GM23338 (cell line): ENCODE results near the gene DNAJC16. TPM values are rescaled to one million over a fixed set of nuclear protein-coding genes. Genes with fewer than 3 reads are reported as not detected.

Experiments
- ATAC-seq: fragments of 200-7000 bp; cut with Tn5 transposase; 3 replicates; pipeline ENCODE4 v1.9.1; 2020
- DNase-seq: peaks from one replicate; pipeline ENCODE4 v3.0.0-alpha.2; 2015; ENCODE audit warnings: low spot score
- H2AFZ ChIP-seq: fragments of 200-600 bp; sonication (generic); 2 replicates; pipeline ENCODE4 v1.8.0; 2016; ENCODE audit warnings: antibody characterized with exemption, mild to moderate bottlenecking, moderate library complexity
- H3F3A ChIP-seq: fragments of 200-600 bp; sonication (generic); replicated peaks from 2 replicates; pipeline ENCODE4 v1.8.0; 2017; ENCODE audit warnings: antibody characterized with exemption, mixed run types, low read depth
- H3K27ac ChIP-seq: fragments of 200-600 bp; sonication (generic); 2 replicates; pipeline ENCODE4 v1.6.1; 2016; ENCODE audit warnings: low read depth
- H3K27me3 ChIP-seq: fragments of 200-600 bp; sonication (generic); 2 replicates; pipeline ENCODE4 v1.8.0; 2016; ENCODE audit warnings: mild to moderate bottlenecking, mixed run types, moderate library complexity; ENCODE audit not compliant: insufficient read depth
- H3K36me3 ChIP-seq: fragments of 200-600 bp; sonication (generic); 2 replicates; pipeline ENCODE4 v1.8.0; 2016; ENCODE audit warnings: mild to moderate bottlenecking; ENCODE audit not compliant: insufficient read depth
- H3K4me1 ChIP-seq: fragments of 200-600 bp; sonication (generic); 2 replicates; pipeline ENCODE4 v1.8.0; 2016; ENCODE audit warnings: mild to moderate bottlenecking, moderate library complexity; ENCODE audit not compliant: insufficient read depth
- H3K4me2 ChIP-seq: fragments of 200-600 bp; sonication (generic); 2 replicates; pipeline ENCODE4 v1.7.1; 2017; ENCODE audit warnings: mixed run types
- H3K4me3 ChIP-seq: fragments of 200-600 bp; sonication (generic); 2 replicates; pipeline ENCODE4 v1.6.1; 2016; ENCODE audit warnings: mixed run types
- H3K79me2 ChIP-seq: fragments of 200-600 bp; sonication (generic); replicated peaks from 2 replicates; pipeline ENCODE4 v1.8.0; 2017; ENCODE audit warnings: mild to moderate bottlenecking; ENCODE audit not compliant: insufficient read depth
- H3K9me2 ChIP-seq: fragments of 200-600 bp; sonication (generic); 2 replicates; pipeline ENCODE4 v1.8.0; 2017; ENCODE audit not compliant: insufficient read depth
- H4K20me1 ChIP-seq: fragments of 200-600 bp; sonication (generic); replicated peaks from 2 replicates; pipeline ENCODE4 v1.8.0; 2017; ENCODE audit warnings: mild to moderate bottlenecking; ENCODE audit not compliant: insufficient read depth
- H3K27ac Mint-ChIP-seq: 2 replicates; pipeline ENCODE4 v1.8.0; 2020; ENCODE audit warnings: inconsistent platforms, mild to moderate bottlenecking, moderate library complexity, mixed read lengths
- H3K27me3 Mint-ChIP-seq: 3 replicates; pipeline ENCODE4 v1.8.0; 2022; ENCODE audit warnings: low read depth, mild to moderate bottlenecking, moderate library complexity, mixed read lengths, inconsistent platforms; ENCODE audit not compliant: insufficient read depth, poor library complexity
- H3K36me3 Mint-ChIP-seq: 3 replicates; pipeline ENCODE4 v1.8.0; 2021; ENCODE audit warnings: low read depth, mild to moderate bottlenecking, inconsistent platforms, moderate library complexity, mixed read lengths
- H3K4me1 Mint-ChIP-seq: 3 replicates; pipeline ENCODE4 v1.8.0; 2020; ENCODE audit warnings: mild to moderate bottlenecking, inconsistent platforms, mixed read lengths
- H3K4me3 Mint-ChIP-seq: 3 replicates; pipeline ENCODE4 v1.8.0; 2021; ENCODE audit warnings: moderate library complexity, mild to moderate bottlenecking, inconsistent platforms, mixed read lengths
- H3K9me3 Mint-ChIP-seq: 3 replicates; pipeline ENCODE4 v1.8.0; 2020; ENCODE audit warnings: moderate library complexity, mild to moderate bottlenecking, inconsistent platforms, mixed read lengths
- CREB1 ChIP-seq: fragments of 250-450 bp; sonication (Bioruptor Pico); IDR thresholded peaks from 2 replicates; pipeline ENCODE4 v1.5.0; 2020; ENCODE audit warnings: low read depth, mild to moderate bottlenecking, moderate library complexity
- EZH2phosphoT487 ChIP-seq: fragments of 200-600 bp; sonication (generic); IDR thresholded peaks from one replicate; pipeline ENCODE4 v1.8.1; 2018; ENCODE audit warnings: antibody characterized with exemption; ENCODE audit not compliant: unreplicated experiment
- JUNB ChIP-seq: IDR thresholded peaks from one replicate; pipeline ENCODE4 v1.6.1; 2016; ENCODE audit warnings: antibody characterized with exemption; ENCODE audit not compliant: unreplicated experiment
- NANOG ChIP-seq: IDR thresholded peaks from 2 replicates; pipeline ENCODE4 v1.6.1; 2016; ENCODE audit warnings: antibody characterized with exemption, borderline replicate concordance
- POLR2AphosphoS5 ChIP-seq: IDR thresholded peaks from 2 replicates; pipeline ENCODE4 v1.6.1; 2016; ENCODE audit warnings: antibody characterized with exemption, low read depth
- STAT1 ChIP-seq: IDR thresholded peaks from one replicate; pipeline ENCODE4 v1.6.1; 2016; ENCODE audit warnings: antibody characterized with exemption; ENCODE audit not compliant: unreplicated experiment
- ZNF114 ChIP-seq: fragments of 250-450 bp; sonication (Bioruptor Pico); IDR thresholded peaks from 2 replicates; pipeline ENCODE4 v1.5.0; 2020; ENCODE audit warnings: mild to moderate bottlenecking, moderate library complexity
- ZNF331 ChIP-seq: fragments of 250-450 bp; sonication (Bioruptor Pico); IDR thresholded peaks from 2 replicates; pipeline ENCODE4 v1.5.0; 2020; ENCODE audit warnings: low read depth, mild to moderate bottlenecking, moderate library complexity
- polyA plus RNA-seq: library from polyadenylated mRNA; unstranded; fragments of >200 nt; fragmentation: Nextera tagmentation; extraction: Ambion mirVana; gene quantifications from 2 replicates; pipeline ENCODE4 v1.2.1, GENCODE V29; 2016
- total RNA-seq: library from RNA; depleted of rRNA; stranded (reverse); fragments of >200 nt; shearing (Covaris generic); gene quantifications from 2 replicates; pipeline ENCODE4 v1.2.3, GENCODE V29; 2014
- TF ChIP-seq, protein P1 (sequence below), 2 experiments: fragments of 200-600 bp in 1 of 2; sonication (generic) in 1 of 2; conservative IDR thresholded peaks; 2 replicates each; pipeline versions ENCODE4 v1.5.1 to v1.6.1; 2016 to 2017; ENCODE audit warnings: antibody characterized with exemption in 2 of 2, low read depth in 2 of 2, mild to moderate bottlenecking in 2 of 2, moderate library complexity in 1 of 2
- TF ChIP-seq, protein P2 (sequence below): IDR thresholded peaks from one replicate; pipeline ENCODE4 v1.6.1; 2018; ENCODE audit warnings: antibody characterized with exemption; ENCODE audit not compliant: unreplicated experiment
- TF ChIP-seq, protein P3 (sequence below): IDR thresholded peaks from 2 replicates; pipeline ENCODE4 v1.6.1; 2016; ENCODE audit warnings: antibody characterized with exemption

Gene DNAJC16
- total and polyA plus RNA-seq, 2 experiments from 2014 or later, result 6.3 to 18.0 TPM

GRCh38 chr1:15620155-15620545, 93.5 kb downstream of the DNAJC16 start (continued):
- TF ChIP-seq ZNF114, result no peak
- TF ChIP-seq ZNF331 (CRISPR knock-in tag), result no peak
- no peak for TF ChIP-seq JUNB
- TF ChIP-seq, protein P1, sequence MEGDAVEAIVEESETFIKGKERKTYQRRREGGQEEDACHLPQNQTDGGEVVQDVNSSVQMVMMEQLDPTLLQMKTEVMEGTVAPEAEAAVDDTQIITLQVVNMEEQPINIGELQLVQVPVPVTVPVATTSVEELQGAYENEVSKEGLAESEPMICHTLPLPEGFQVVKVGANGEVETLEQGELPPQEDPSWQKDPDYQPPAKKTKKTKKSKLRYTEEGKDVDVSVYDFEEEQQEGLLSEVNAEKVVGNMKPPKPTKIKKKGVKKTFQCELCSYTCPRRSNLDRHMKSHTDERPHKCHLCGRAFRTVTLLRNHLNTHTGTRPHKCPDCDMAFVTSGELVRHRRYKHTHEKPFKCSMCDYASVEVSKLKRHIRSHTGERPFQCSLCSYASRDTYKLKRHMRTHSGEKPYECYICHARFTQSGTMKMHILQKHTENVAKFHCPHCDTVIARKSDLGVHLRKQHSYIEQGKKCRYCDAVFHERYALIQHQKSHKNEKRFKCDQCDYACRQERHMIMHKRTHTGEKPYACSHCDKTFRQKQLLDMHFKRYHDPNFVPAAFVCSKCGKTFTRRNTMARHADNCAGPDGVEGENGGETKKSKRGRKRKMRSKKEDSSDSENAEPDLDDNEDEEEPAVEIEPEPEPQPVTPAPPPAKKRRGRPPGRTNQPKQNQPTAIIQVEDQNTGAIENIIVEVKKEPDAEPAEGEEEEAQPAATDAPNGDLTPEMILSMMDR (conservative IDR thresholded peaks at IDR 0.05; ENCODE audit: low read depth in 2 of 2), result no peak
- TF ChIP-seq, protein P2, sequence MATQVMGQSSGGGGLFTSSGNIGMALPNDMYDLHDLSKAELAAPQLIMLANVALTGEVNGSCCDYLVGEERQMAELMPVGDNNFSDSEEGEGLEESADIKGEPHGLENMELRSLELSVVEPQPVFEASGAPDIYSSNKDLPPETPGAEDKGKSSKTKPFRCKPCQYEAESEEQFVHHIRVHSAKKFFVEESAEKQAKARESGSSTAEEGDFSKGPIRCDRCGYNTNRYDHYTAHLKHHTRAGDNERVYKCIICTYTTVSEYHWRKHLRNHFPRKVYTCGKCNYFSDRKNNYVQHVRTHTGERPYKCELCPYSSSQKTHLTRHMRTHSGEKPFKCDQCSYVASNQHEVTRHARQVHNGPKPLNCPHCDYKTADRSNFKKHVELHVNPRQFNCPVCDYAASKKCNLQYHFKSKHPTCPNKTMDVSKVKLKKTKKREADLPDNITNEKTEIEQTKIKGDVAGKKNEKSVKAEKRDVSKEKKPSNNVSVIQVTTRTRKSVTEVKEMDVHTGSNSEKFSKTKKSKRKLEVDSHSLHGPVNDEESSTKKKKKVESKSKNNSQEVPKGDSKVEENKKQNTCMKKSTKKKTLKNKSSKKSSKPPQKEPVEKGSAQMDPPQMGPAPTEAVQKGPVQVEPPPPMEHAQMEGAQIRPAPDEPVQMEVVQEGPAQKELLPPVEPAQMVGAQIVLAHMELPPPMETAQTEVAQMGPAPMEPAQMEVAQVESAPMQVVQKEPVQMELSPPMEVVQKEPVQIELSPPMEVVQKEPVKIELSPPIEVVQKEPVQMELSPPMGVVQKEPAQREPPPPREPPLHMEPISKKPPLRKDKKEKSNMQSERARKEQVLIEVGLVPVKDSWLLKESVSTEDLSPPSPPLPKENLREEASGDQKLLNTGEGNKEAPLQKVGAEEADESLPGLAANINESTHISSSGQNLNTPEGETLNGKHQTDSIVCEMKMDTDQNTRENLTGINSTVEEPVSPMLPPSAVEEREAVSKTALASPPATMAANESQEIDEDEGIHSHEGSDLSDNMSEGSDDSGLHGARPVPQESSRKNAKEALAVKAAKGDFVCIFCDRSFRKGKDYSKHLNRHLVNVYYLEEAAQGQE, result no peak
- TF ChIP-seq NANOG, result no peak

DNA sequence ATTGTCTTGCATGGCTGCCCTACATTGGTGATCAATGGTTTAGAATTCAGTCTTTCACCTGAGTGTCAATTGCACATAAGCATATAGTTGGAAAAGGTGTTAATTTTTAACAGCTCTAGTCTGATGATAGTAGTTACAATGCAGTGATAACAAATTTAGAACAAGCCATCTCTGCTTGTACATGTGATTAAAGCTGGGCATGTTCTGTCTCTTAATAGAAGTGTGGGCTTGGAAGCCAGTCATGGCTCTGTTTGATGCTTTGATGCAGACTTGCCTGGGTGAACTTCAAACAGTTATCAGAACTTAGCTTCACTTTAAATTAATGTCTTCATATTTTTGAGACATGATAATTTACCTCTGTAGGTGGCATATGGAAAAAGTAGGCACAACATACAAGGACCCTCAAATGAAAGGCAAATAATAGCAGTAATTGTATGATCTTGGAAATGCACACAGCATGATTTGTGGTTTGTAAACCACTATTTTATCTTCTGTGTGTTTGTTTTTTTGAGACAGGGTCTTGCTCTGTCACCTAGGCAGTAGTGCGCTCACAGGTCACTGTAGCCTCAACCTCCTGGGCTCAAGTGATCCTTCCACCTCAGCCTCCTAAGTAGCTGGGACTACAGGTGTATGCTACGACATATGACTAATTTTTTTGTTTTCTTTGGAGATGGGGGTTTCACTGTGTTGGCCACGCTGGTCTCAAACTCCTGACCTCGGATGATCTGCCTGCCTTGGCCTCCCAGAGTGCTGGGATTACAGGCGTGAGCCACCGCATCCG, 94.4 kb downstream of the DNAJC16 start:
- Mint-ChIP-seq H3K27me3 (peaks cover 12% of the 10 kb centered on the region), H3K4me1 (peaks cover 23% of the 10 kb centered on the region), H3K9me3 (no peaks in the 10 kb centered on the region), H3K36me3 (peaks cover 8% of the 10 kb centered on the region; the same call in 2 of the 3 replicates), H3K4me3 (no peak overlapping the region), H3K27ac (no peak overlapping the region; the same call in 1 of the 2 replicates)
- H3K79me2 ChIP-seq, result peaks cover 86% of the 10 kb centered on the region
- H3K9me2 ChIP-seq, result no peaks in the 10 kb centered on the region
- peaks cover 5% of the 10 kb centered on the region; the same call in 1 of the 2 replicates for H3K36me3 ChIP-seq
- H3K4me3 ChIP-seq, result no peak overlapping the region
- H3K4me2 ChIP-seq, result no peak overlapping the region
- no peak for DNase-seq
- H4K20me1 ChIP-seq, result peaks cover 54% of the 10 kb centered on the region
- no peak overlapping the region for H3K27ac ChIP-seq
- no peaks in the 10 kb centered on the region for H3K27me3 ChIP-seq
- no peak overlapping the region for H2AFZ ChIP-seq
- H3F3A ChIP-seq, result peaks cover 4% of the 10 kb centered on the region; the same call in 1 of the 2 replicates
- no peak for ATAC-seq
- H3K4me1 ChIP-seq, result peaks cover 21% of the 10 kb centered on the region; the same call in 1 of the 2 replicates
- TF ChIP-seq CREB1 (no peak), ZNF331 (CRISPR knock-in tag) (no peak), ZNF114 (no peak), STAT1 (no peak), POLR2AphosphoS5 (no peak), EZH2phosphoT487 (no peak), NANOG (no peak), JUNB (no peak)
- TF ChIP-seq, protein P3, sequence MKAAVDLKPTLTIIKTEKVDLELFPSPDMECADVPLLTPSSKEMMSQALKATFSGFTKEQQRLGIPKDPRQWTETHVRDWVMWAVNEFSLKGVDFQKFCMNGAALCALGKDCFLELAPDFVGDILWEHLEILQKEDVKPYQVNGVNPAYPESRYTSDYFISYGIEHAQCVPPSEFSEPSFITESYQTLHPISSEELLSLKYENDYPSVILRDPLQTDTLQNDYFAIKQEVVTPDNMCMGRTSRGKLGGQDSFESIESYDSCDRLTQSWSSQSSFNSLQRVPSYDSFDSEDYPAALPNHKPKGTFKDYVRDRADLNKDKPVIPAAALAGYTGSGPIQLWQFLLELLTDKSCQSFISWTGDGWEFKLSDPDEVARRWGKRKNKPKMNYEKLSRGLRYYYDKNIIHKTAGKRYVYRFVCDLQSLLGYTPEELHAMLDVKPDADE, result no peak
- TF ChIP-seq, protein P2, result no peak
- TF ChIP-seq, protein P1 (conservative IDR thresholded peaks at IDR 0.05; ENCODE audit: low read depth in 2 of 2), result no peak
